OCI-LY3 (cell line): ENCODE measurements around the gene FOXN1.

Experiments used
- H2AFZ ChIP-seq: fragments of 200-600, 300-600 bp; shearing (Covaris generic); 2 replicates; pipeline ENCODE4 v1.6.0; 2014; ENCODE audit warnings: antibody characterized with exemption, low read depth, low read length
- H3K27ac ChIP-seq: fragments of 200-600, 300-600 bp; sonication (generic); 2 replicates; pipeline ENCODE4 v1.5.1; 2014; ENCODE audit warnings: mild to moderate bottlenecking, low read length, moderate library complexity, mixed read lengths
- H3K27me3 ChIP-seq: fragments of 200-600, 300-600 bp; sonication (generic); 2 replicates; pipeline ENCODE4 v1.6.1; 2014; ENCODE audit warnings: low read depth, low read length, mixed read lengths
- H3K36me3 ChIP-seq: fragments of 200-600, 300-600 bp; sonication (generic); replicated peaks from 2 replicates; pipeline ENCODE3; 2014; ENCODE audit warnings: low read depth, low read length, mixed read lengths
- H3K4me1 ChIP-seq: fragments of 300-600, 200-600 bp; sonication (generic); 2 replicates; pipeline ENCODE4 v1.6.1; 2014; ENCODE audit warnings: low read length, mixed read lengths
- H3K4me2 ChIP-seq: fragments of 200-600, 300-600 bp; sonication (generic); 2 replicates; pipeline ENCODE4 v1.6.1; 2014; ENCODE audit warnings: low read length, mixed read lengths
- H3K4me3 ChIP-seq: fragments of 300-600, 200-600 bp; sonication (generic); 2 replicates; pipeline ENCODE4 v1.5.1; 2014; ENCODE audit warnings: antibody characterized with exemption, mild to moderate bottlenecking, low read length, moderate library complexity
- H3K79me2 ChIP-seq: fragments of 300-600, 200-600 bp; shearing (Covaris generic); 2 replicates; pipeline ENCODE4 v1.6.1; 2014; ENCODE audit warnings: mild to moderate bottlenecking, low read length, mixed read lengths
- H3K9ac ChIP-seq: fragments of 300-600, 200-600 bp; shearing (Covaris generic); 2 replicates; pipeline ENCODE4 v1.6.0; 2014; ENCODE audit warnings: mild to moderate bottlenecking, low read length, moderate library complexity
- H3K9me3 ChIP-seq: fragments of 200-600, 300-600 bp; shearing (Covaris generic); 2 replicates; pipeline ENCODE4 v1.6.1; 2014; ENCODE audit warnings: low read length, mixed read lengths; ENCODE audit not compliant: insufficient read depth
- H4K20me1 ChIP-seq: fragments of 200-600, 300-600 bp; sonication (generic); 2 replicates; pipeline ENCODE4 v1.6.1; 2016; ENCODE audit warnings: low read length, mixed read lengths; ENCODE audit not compliant: insufficient read depth
- CTCF ChIP-seq: fragments of 200-600, 300-600 bp; sonication (generic); IDR thresholded peaks from 2 replicates; pipeline ENCODE4 v1.5.1; 2014; ENCODE audit warnings: antibody characterized with exemption, low read length, low read depth
- EZH2phosphoT487 ChIP-seq: fragments of 200-600 bp; shearing (Covaris generic); IDR thresholded peaks from 2 replicates; pipeline ENCODE4 v1.6.1; 2018; ENCODE audit warnings: antibody characterized with exemption, mixed run types, low read depth

The FOXN1 gene

GRCh38 chr17:28478712-28479615 is 27.2 kb upstream of the FOXN1 start:
- H3K4me2 ChIP-seq, result no peak overlapping the region
- no peak overlapping the region for H3K9ac ChIP-seq
- TF ChIP-seq EZH2phosphoT487 (no peak), CTCF (no peak)
- no peak overlapping the region for H2AFZ ChIP-seq
- H4K20me1 ChIP-seq, result no peaks in the 10 kb centered on the region
- H3K4me1 ChIP-seq, result peaks cover 10% of the 10 kb centered on the region
- no peaks in the 10 kb centered on the region for H3K79me2 ChIP-seq
- H3K4me3 ChIP-seq, result no peak overlapping the region
- H3K27me3 ChIP-seq, result 0 out of 2 replicates have a peak, but pooled peaks cover 3% of the 10 kb centered on the region
- no peak overlapping the region for H3K27ac ChIP-seq
- H3K9me3 ChIP-seq, result no peaks in the 10 kb centered on the region
- H3K36me3 ChIP-seq, result no peaks in the 10 kb centered on the region

- H3K36me3 ChIP-seq, result no peaks in the 10 kb centered on the region
- no peak overlapping the region for H3K4me3 ChIP-seq
- no peaks in the 10 kb centered on the region for H3K79me2 ChIP-seq
- 0 out of 2 replicates have a peak, but pooled peaks cover 3% of the 10 kb centered on the region for H3K27me3 ChIP-seq
- H3K9ac ChIP-seq, result no peak overlapping the region
- no peak overlapping the region for H3K4me2 ChIP-seq
- TF ChIP-seq CTCF, result no peak
- TF ChIP-seq EZH2phosphoT487, result no peak
- no peaks in the 10 kb centered on the region for H3K9me3 ChIP-seq
- peaks cover 24% of the 10 kb centered on the region for H3K4me1 ChIP-seq
- H3K27ac ChIP-seq, result no peak overlapping the region
- no peaks in the 10 kb centered on the region for H4K20me1 ChIP-seq
- H2AFZ ChIP-seq, result no peak overlapping the region
Observed at GRCh38 chr17:28480278-28480677, 25.9 kb upstream of the FOXN1 start.

GRCh38 chr17:28480799-28481571 is 25.2 kb upstream of the FOXN1 start:
- no peaks in the 10 kb centered on the region for H3K9me3 ChIP-seq
- no peak overlapping the region for H2AFZ ChIP-seq
- no peaks in the 10 kb centered on the region for H3K79me2 ChIP-seq
- H3K4me2 ChIP-seq, result no peak overlapping the region
- no peak overlapping the region for H3K9ac ChIP-seq
- no peak overlapping the region for H3K27ac ChIP-seq
- H3K36me3 ChIP-seq, result no peaks in the 10 kb centered on the region
- H3K4me1 ChIP-seq, result peaks cover 24% of the 10 kb centered on the region
- H3K4me3 ChIP-seq, result no peak overlapping the region
- H4K20me1 ChIP-seq, result no peaks in the 10 kb centered on the region
- 0 out of 2 replicates have a peak, but pooled peaks cover 3% of the 10 kb centered on the region for H3K27me3 ChIP-seq
- no peak for TF ChIP-seq EZH2phosphoT487
- no peak for TF ChIP-seq CTCF
